ENCODE results near the gene BRD3OS. TPM values are rescaled to one million over a fixed set of nuclear protein-coding genes. Genes with fewer than 3 reads are reported as not detected.

Gene BRD3OS
- total and polyA plus RNA-seq, 10 of the 15 experiments (the other 5 are each of a cell fraction or from before 2014, with no cell fraction given) = 2.1 to 13.7 (median 10.7) TPM

DNA sequence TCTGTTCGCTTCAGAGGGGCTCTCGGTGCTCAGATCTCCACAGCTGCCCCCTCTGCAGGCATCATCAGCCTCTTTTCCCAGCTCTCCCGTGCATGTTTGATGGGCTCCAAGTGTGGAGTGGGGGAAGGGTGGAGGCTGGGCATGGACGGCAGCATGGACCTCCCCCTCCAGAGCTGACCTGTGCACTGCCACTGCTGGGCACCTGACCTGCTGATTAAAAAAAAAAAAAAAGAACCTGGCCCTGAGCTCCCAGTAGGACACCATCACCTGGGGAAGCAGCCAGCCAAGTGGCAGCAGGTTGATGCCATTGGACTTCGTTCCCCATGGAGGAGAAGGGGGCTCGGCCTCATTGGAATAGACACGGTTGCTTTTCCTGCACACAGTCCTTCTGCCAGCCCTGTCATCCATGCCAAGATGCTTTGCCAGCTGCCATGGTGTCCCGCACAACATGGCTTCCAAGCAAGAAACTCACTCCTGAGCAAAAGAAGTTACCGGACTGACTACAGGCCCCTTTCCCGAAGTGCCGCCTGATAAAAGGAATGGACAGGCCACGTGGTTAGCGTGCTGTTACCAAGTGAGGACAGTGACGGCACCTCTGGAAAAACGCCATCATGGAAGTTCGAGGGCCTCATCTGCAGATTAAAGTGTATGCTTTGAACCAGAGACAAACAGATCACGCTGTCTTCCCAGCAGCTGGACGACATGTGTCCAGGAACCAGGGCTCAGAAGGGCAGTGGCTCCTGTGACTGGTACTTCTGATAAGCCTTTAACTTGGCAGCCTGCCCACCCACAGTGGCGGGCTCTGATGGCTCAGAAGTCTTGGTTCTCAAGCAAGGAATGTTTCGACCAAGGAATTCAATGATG, 14.7 kb upstream of the BRD3OS start:
- no peaks in the 10 kb centered on the region for H4K20me1 ChIP-seq (ENCODE audit: control insufficient read depth, insufficient read depth)
- no peaks in the 10 kb centered on the region for H3K79me2 ChIP-seq (ENCODE audit: control insufficient read depth, insufficient read depth, low read length)
- ATAC-seq = no peak
- no peak overlapping the region for H3K4me2 ChIP-seq (ENCODE audit: control insufficient read depth, insufficient read depth)
- TF ChIP-seq MXI1 (IDR thresholded peaks at IDR 0.05; ENCODE audit: low read depth, low read length) (no peak), EGR1 (IDR thresholded peaks at IDR 0.05; ENCODE audit: borderline replicate concordance in 1 of 2, low read depth in 2 of 2, low read length in 2 of 2) (no peak), PKNOX1 (IDR thresholded peaks at IDR 0.05) (no peak), ZNF274 (IDR thresholded peaks at IDR 0.05; ENCODE audit: insufficient read depth, insufficient read length) (no peak), BCLAF1 (IDR thresholded peaks at IDR 0.05) (no peak), SRF (IDR thresholded peaks at IDR 0.05; ENCODE audit: low read depth in 2 of 2, low read length in 2 of 2) (no peak), MEF2A (IDR thresholded peaks at IDR 0.05; ENCODE audit: insufficient read depth, low read depth, low read length) (no peak), HDAC2 (IDR thresholded peaks at IDR 0.05) (no peak), MLLT1 (IDR thresholded peaks at IDR 0.05) (no peak)
- ChIA-PET SMC1A (ENCODE audit: uncharacterized antibody, unreplicated experiment) (interaction anchor here (0.6 kb wide), 1 partner anchor 557 kb away, joined by 3 read pairs; no protein-coding TSS in a partner anchor), RAD21 (ENCODE audit: unreplicated experiment) (no interaction called here), POLR2A (no interaction called here), CTCF (interaction anchor here (0.6 kb wide), 1 partner anchor 269 kb away, joined by 3 read pairs; no protein-coding TSS in a partner anchor)
- H3K9me3 ChIP-seq (replicated peaks; ENCODE audit: control insufficient read depth, insufficient read depth, low read length) = no peaks in the 10 kb centered on the region; the same call in 2 of the 3 replicates
- H3K27me3 ChIP-seq (replicated peaks in 1 of 2; ENCODE audit: control insufficient read depth in 2 of 2, insufficient read depth in 2 of 2, low read length in 1 of 2) = no peaks in the 10 kb centered on the region; a peak in 1 of 4 replicates
- in situ Hi-C loops (cut with MboI) = loop anchor here (25.0 kb wide), 1 partner anchor 473 kb away; the partner anchor contains the start of gene ADAMTSL2
- intact Hi-C loops (cut with micrococcal nuclease; ENCODE audit: unreplicated experiment) = no loop called here
- H2AFZ ChIP-seq (ENCODE audit: control insufficient read depth, low read depth, low read length) = no peak overlapping the region
- BruUV-seq (replicated peaks) = no TSS peak
- no peak for DNase-seq (ENCODE audit: low read depth, low spot score)
- H3K4me1 ChIP-seq (ENCODE audit: control insufficient read depth, insufficient read depth, low read length) = no peaks in the 10 kb centered on the region
- 50% methylated on average over 20 of the region's 20 CpGs for WGBS (ENCODE audit: insufficient coverage, insufficient replicate concordance, low lambda C conversion rate, missing lambda C conversion rate)
- no peak for FAIRE-seq
- H3K9ac ChIP-seq (ENCODE audit: control insufficient read depth, insufficient read depth, low read length) = no peak overlapping the region
- no peaks in the 10 kb centered on the region for H3K36me3 ChIP-seq (ENCODE audit: control insufficient read depth in 2 of 2, insufficient read depth in 2 of 2, low read length in 1 of 2)
- H3K27ac ChIP-seq (ENCODE audit: control insufficient read depth, insufficient read depth) = no peak overlapping the region
- H3K4me3 ChIP-seq = no peak overlapping the region

Measured in GM12878 (cell line).